Uterus (tissue), 4 donors: ENCODE results near the gene C1orf105. TPM values are rescaled to one million over a fixed set of nuclear protein-coding genes. Genes with fewer than 3 reads are reported as not detected.

Source experiments
- DNase-seq, 2 donors: peaks; one replicate each; pipeline ENCODE4 v3.0.0-alpha.2; 2019 to 2020
- H3K27ac ChIP-seq, 2 donors: fragments of 200-600 bp; sonication (generic); 1 replicate in 1 of 2; 2 replicates in 1 of 2; pipeline ENCODE4 v1.5.1; 2016 to 2018
- H3K27me3 ChIP-seq, 2 donors: fragments of 200-600 bp; sonication (generic); one replicate each; pipeline ENCODE4 v1.5.1; 2018 to 2019; ENCODE audit warnings: control low read depth in 1 of 2
- H3K36me3 ChIP-seq, 2 donors: fragments of 200-600 bp; sonication (generic); one replicate each; pipeline ENCODE4 v1.5.1; 2019; ENCODE audit warnings: control low read depth in 1 of 2
- H3K4me1 ChIP-seq, 2 donors: fragments of 200-600 bp; sonication (generic); one replicate each; pipeline ENCODE4 v1.5.1; 2018 to 2019; ENCODE audit warnings: control low read depth in 1 of 2
- H3K4me3 ChIP-seq, 2 donors: fragments of 200-600 bp; sonication (generic); 1 replicate in 1 of 2; 2 replicates in 1 of 2; pipeline ENCODE4 v1.5.1; 2018 to 2019; ENCODE audit warnings: mild to moderate bottlenecking in 1 of 2
- H3K9me3 ChIP-seq, 2 donors: fragments of 200-600 bp; sonication (generic); one replicate each; pipeline ENCODE4 v1.5.1; 2019; ENCODE audit warnings: control low read depth in 1 of 2
- CTCF ChIP-seq, 4 experiments: fragments of 200-600 bp in 2 of 4; fragments of 450-650 bp in 2 of 4; sonication (generic) in 2 of 4; IDR thresholded peaks; one replicate each; pipeline ENCODE4 v1.5.1; 2016 to 2019; ENCODE audit warnings: antibody characterized with exemption in 4 of 4, mild to moderate bottlenecking in 2 of 4, moderate library complexity in 1 of 4
- POLR2A ChIP-seq, 2 donors: fragments of 450-650 bp; IDR thresholded peaks; one replicate each; pipeline ENCODE4 v1.6.1; 2016; ENCODE audit warnings: antibody characterized with exemption in 2 of 2, mild to moderate bottlenecking in 1 of 2, moderate library complexity in 1 of 2
- intact Hi-C: fragments of 100-400 bp; cut with DNase I; formaldehyde crosslinking; loops from one replicate; pipeline ENCODE4 v1.15.1; 2023; ENCODE audit warnings: low total_unique reads
- total RNA-seq, 4 donors: library from RNA; depleted of rRNA in 3 of 4; stranded (reverse); fragments of >200 nt in 3 of 4; gene quantifications; one replicate each; pipeline versions ENCODE4 v1.1.0 to v1.2.4, GENCODE V29; 2014 to 2023
- donor health status: DM: yes; HTN: yes; CAD: no.

C1orf105 gene
- total RNA-seq, 4 donors from 2014 or later: not detected

GRCh38 chr1:172421974-172422604 lies 1.6 kb downstream of the C1orf105 start:
- no peak overlapping the region for H3K4me3 ChIP-seq
- TF ChIP-seq CTCF (IDR thresholded peaks at IDR 0.05) (no peak), POLR2A (IDR thresholded peaks at IDR 0.05) (no peak)
- no peak for DNase-seq
- H3K36me3 ChIP-seq: no peaks in the 10 kb centered on the region
- no peaks in the 10 kb centered on the region for H3K4me1 ChIP-seq
- no peaks in the 10 kb centered on the region for H3K9me3 ChIP-seq
- intact Hi-C loops: no loop called here
- H3K27ac ChIP-seq: no peak overlapping the region
- no peaks in the 10 kb centered on the region for H3K27me3 ChIP-seq

- TF ChIP-seq POLR2A (IDR thresholded peaks at IDR 0.05) (no peak), CTCF (IDR thresholded peaks at IDR 0.05) (no peak)
- no peak for DNase-seq
- H3K36me3 ChIP-seq: no peaks in the 10 kb centered on the region
- no peak overlapping the region for H3K4me3 ChIP-seq
- no peaks in the 10 kb centered on the region for H3K27me3 ChIP-seq
- H3K4me1 ChIP-seq: no peaks in the 10 kb centered on the region
- intact Hi-C loops: no loop called here
- H3K27ac ChIP-seq: no peak overlapping the region
- no peaks in the 10 kb centered on the region for H3K9me3 ChIP-seq
These were observed 2.9 kb downstream of the C1orf105 start for GRCh38 chr1:172423336-172423735.

GRCh38 chr1:172425339-172425738 lies 4.9 kb downstream of the C1orf105 start:
- no peak overlapping the region for H3K4me3 ChIP-seq
- H3K9me3 ChIP-seq: no peaks in the 10 kb centered on the region
- intact Hi-C loops: no loop called here
- no peaks in the 10 kb centered on the region for H3K4me1 ChIP-seq
- H3K36me3 ChIP-seq: no peaks in the 10 kb centered on the region
- H3K27ac ChIP-seq: no peak overlapping the region
- no peak for DNase-seq
- TF ChIP-seq CTCF (IDR thresholded peaks at IDR 0.05): no peak
- no peak for TF ChIP-seq POLR2A (IDR thresholded peaks at IDR 0.05)
- no peaks in the 10 kb centered on the region for H3K27me3 ChIP-seq

GRCh38 chr1:172427191-172427590 lies 6.7 kb downstream of the C1orf105 start:
- intact Hi-C loops: no loop called here
- no peak for TF ChIP-seq CTCF (IDR thresholded peaks at IDR 0.05)
- TF ChIP-seq POLR2A (IDR thresholded peaks at IDR 0.05): no peak
- Histone ChIP-seq H3K4me1 (no peaks in the 10 kb centered on the region), H3K27me3 (no peaks in the 10 kb centered on the region), H3K27ac (no peak overlapping the region), H3K4me3 (no peak overlapping the region), H3K36me3 (no peaks in the 10 kb centered on the region), H3K9me3 (no peaks in the 10 kb centered on the region)
- DNase-seq: no peak

GRCh38 chr1:172429331-172430127 lies 9.0 kb downstream of the C1orf105 start:
- Histone ChIP-seq H3K9me3 (no peaks in the 10 kb centered on the region), H3K4me3 (no peak overlapping the region), H3K36me3 (no peaks in the 10 kb centered on the region), H3K27me3 (no peaks in the 10 kb centered on the region), H3K4me1 (no peaks in the 10 kb centered on the region), H3K27ac (no peak overlapping the region)
- intact Hi-C loops: no loop called here
- peak in 1 of 2 donors; percentile 42 for DNase-seq
- TF ChIP-seq CTCF (IDR thresholded peaks at IDR 0.05): peak; percentile 68 to 71 (median 70)
- TF ChIP-seq POLR2A (IDR thresholded peaks at IDR 0.05): no peak
